ENCODE data around the gene KRTAP10-11. TPM values are rescaled to one million over a fixed set of nuclear protein-coding genes. Genes with fewer than 3 reads are reported as not detected.
"Not testable (repeated sequence)": the region's sequence is repeated elsewhere in the genome, so short reads cannot be mapped to it uniquely, and the experiment has no call there.

Gene KRTAP10-11
- total and polyA plus RNA-seq, 9 donors: not detected

DNA sequence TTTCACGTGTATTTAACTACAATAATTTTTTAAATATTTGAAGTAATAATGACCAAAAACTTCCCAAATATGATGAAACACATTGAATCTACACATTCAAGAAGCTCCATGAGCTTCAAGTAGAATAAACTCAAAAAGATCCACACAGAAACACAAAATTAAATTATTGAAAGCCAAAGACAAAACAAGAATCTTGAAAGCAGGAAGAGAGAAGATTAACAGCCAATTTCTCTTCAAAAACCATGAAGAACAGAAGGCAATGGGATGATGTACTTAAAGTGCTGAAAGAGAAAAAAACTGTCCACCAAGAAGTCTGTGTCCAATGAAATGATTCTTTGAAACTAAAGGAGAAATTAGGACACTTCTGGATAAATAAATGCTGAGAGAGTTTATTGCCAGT lies 14.1 kb upstream of the KRTAP10-11 start:
- H3K4me3 ChIP-seq: no peak overlapping the region
- TF ChIP-seq POLR2A (IDR thresholded peaks at IDR 0.05) (no peak), CTCF (IDR thresholded peaks at IDR 0.05) (no peak)
- no peaks in the 10 kb centered on the region for H3K27me3 ChIP-seq
- H3K4me1 ChIP-seq (ENCODE audit: insufficient read depth): no peaks in the 10 kb centered on the region
- WGBS, 3 donors: 81 to 91% (median 87%) methylated on average over 1 of the region's 1 CpG
- H3K36me3 ChIP-seq: no peaks in the 10 kb centered on the region
- no peak overlapping the region for H3K27ac ChIP-seq
- DNase-seq: no peak
- intact Hi-C loops (cut with DNase I): no loop called here
- H3K9me3 ChIP-seq: no peaks in the 10 kb centered on the region

- Histone ChIP-seq H3K9me3 (no peaks in the 10 kb centered on the region), H3K4me3 (no peak overlapping the region), H3K27me3 (no peaks in the 10 kb centered on the region), H3K36me3 (no peaks in the 10 kb centered on the region), H3K27ac (no peak overlapping the region), H3K4me1 (ENCODE audit: insufficient read depth) (no peaks in the 10 kb centered on the region)
- intact Hi-C loops (cut with DNase I): no loop called here
- WGBS, 3 donors: 69 to 83% (median 81%) methylated on average over 15 of the region's 15 CpGs
- DNase-seq: no peak
- TF ChIP-seq EP300 (IDR thresholded peaks at IDR 0.05) (no peak), CTCF (IDR thresholded peaks at IDR 0.05) (no peak), POLR2A (IDR thresholded peaks at IDR 0.05) (no peak)
Measured at GRCh38 chr21:44636209-44637017, 9.8 kb upstream of the KRTAP10-11 start.

DNA sequence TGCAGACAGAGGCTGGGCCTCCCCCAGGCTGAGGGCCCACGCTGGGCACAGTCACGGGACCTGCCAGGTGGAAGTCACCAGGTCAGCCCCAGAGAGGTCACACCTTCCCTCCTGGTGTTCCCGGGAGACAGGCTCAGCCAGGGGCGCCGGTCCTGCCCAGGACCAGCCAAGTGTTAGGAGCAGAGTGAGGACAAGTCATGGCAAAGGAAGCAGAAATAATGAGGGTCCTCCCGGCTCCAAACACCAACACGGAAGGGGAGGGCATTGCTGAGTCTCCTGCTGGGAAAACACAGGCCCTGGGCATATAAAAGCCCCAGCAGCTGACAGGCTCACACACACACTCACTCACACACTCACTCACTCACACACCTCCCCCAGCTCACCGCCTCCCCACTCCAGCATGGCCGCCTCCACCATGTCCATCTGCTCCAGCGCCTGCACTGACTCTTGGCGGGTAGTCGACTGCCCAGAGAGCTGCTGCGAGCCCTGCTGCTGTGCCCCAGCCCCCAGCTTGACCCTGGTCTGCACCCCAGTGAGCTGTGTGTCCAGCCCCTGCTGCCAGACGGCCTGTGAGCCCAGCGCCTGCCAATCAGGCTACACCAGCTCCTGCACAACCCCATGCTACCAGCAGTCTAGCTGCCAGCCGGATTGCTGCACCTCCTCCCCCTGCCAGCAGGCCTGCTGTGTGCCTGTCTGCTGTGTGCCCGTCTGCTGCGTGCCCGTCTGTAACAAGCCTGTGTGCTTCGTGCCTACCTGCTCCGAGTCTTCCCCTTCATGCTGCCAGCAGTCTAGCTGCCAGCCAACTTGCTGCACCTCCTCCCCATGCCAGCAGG lies 9.0 kb upstream of the KRTAP10-11 start, which contains the start of gene KRTAP10-10:
Gene KRTAP10-10, plus strand, starts transcription at position 339 of the 833 bp plus-strand sequence. Its CDS starts 62 bp downstream, at position 401.
- TF ChIP-seq EP300 (IDR thresholded peaks at IDR 0.05) (no peak), POLR2A (IDR thresholded peaks at IDR 0.05) (no peak), CTCF (IDR thresholded peaks at IDR 0.05) (no peak)
- DNase-seq: no peak
- WGBS, 3 donors: 31 to 41% (median 40%) methylated on average over 14 to 21 of the region's 21 CpGs
- H3K4me1 ChIP-seq (ENCODE audit: insufficient read depth): no peaks in the 10 kb centered on the region
- H3K9me3 ChIP-seq: no peaks in the 10 kb centered on the region
- no peaks in the 10 kb centered on the region for H3K36me3 ChIP-seq
- intact Hi-C loops (cut with DNase I): no loop called here
- H3K4me3 ChIP-seq: no peak within 1 kb of the TSS
- no peak within 1 kb of the TSS for H3K27ac ChIP-seq
- H3K27me3 ChIP-seq: no peaks in the 10 kb centered on the region

GRCh38 chr21:44637851-44638348 lies 8.3 kb upstream of the KRTAP10-11 start:
- not testable (repeated sequence) for DNase-seq; H3K27ac ChIP-seq; H3K36me3 ChIP-seq; H3K4me1 ChIP-seq (ENCODE audit: insufficient read depth); H3K27me3 ChIP-seq; H3K9me3 ChIP-seq; H3K4me3 ChIP-seq
- 31 to 65% (median 34%) methylated on average over 8 to 12 of the region's 12 CpGs for WGBS, 3 donors
- intact Hi-C loops (cut with DNase I): loop anchor here in 1 of 4 donors (2.0 kb wide), 1 partner anchor 47 kb away; no protein-coding TSS in a partner anchor

GRCh38 chr21:44638506-44639330 lies 7.5 kb upstream of the KRTAP10-11 start:
- H3K9me3 ChIP-seq; H3K36me3 ChIP-seq; H3K4me1 ChIP-seq (ENCODE audit: insufficient read depth); DNase-seq; H3K4me3 ChIP-seq; H3K27me3 ChIP-seq; H3K27ac ChIP-seq: not testable (repeated sequence)
- WGBS, 3 donors: 71 to 91% (median 77%) methylated on average over 16 to 21 of the region's 21 CpGs
- intact Hi-C loops (cut with DNase I): loop anchor here in 1 of 4 donors (2.0 kb wide), 1 partner anchor 48 kb away; no protein-coding TSS in a partner anchor
